Measurements from ENCODE around the gene PRDX3.
A peak's percentile ranks its signal among the peaks of the same experiment; 100 is the strongest.

GRCh38 chr10:119199231-119199992, 20.8 kb upstream of the PRDX3 start:
- TF ChIP-seq CTCF (IDR thresholded peaks at IDR 0.05) (peak; percentile 61 to 86 (median 78)), POLR2A (IDR thresholded peaks at IDR 0.05) (no peak)
